Measurements from ENCODE around the gene GALNT2. TPM values are rescaled to one million over a fixed set of nuclear protein-coding genes. Genes with fewer than 3 reads are reported as not detected.

The GALNT2 gene
- polyA plus RNA-seq, 3 donors = 19.6 to 25.6 (median 23.4) TPM

- Mint-ChIP-seq H3K9me3 (peaks cover 0 to 1% (median 0%) of the 10 kb centered on the region in 7 donors), H3K36me3 (peaks cover 4 to 7% of the 10 kb centered on the region in 2 donors), H3K4me3 (no peak overlapping the region), H3K27me3 (ENCODE audit: low read depth in 3 of 3) (no peaks in the 10 kb centered on the region), H3K4me1 (peaks cover 77% of the 10 kb centered on the region), H3K27ac (peak overlapping the region in 4 of 7 donors; percentile 20 to 82 (median 57))
- no peak for TF ChIP-seq CTCF (IDR thresholded peaks at IDR 0.05)
- Histone ChIP-seq H2AFZ (ENCODE audit: insufficient read depth, low read depth, low read length, poor library complexity, severe bottlenecking) (no peak overlapping the region), H3K27me3 (ENCODE audit: control insufficient read depth in 2 of 2, insufficient read depth in 2 of 2, low read length in 2 of 2) (no peaks in the 10 kb centered on the region), H3K9ac (ENCODE audit: insufficient read depth, low read length, poor library complexity, severe bottlenecking) (no peak overlapping the region), H3K4me3 (replicated peaks in 1 of 3; ENCODE audit: low read depth in 2 of 3, low read length in 3 of 3) (no peak overlapping the region), H3K36me3 (replicated peaks in 1 of 2; ENCODE audit: control insufficient read depth in 1 of 2, insufficient read depth in 2 of 2, low read length in 2 of 2) (no peaks in the 10 kb centered on the region), H3K79me2 (ENCODE audit: insufficient read depth, low read length) (peaks cover 94% of the 10 kb centered on the region), H4K20me1 (ENCODE audit: insufficient read depth, low read length) (peaks cover 4% of the 10 kb centered on the region), H3K9me3 (replicated peaks in 1 of 2; ENCODE audit: control insufficient read depth in 1 of 2, insufficient read depth in 1 of 2, low read length in 2 of 2) (no peaks in the 10 kb centered on the region), H3K27ac (ENCODE audit: low read depth in 1 of 2, low read length in 2 of 2) (peak overlapping the region in 1 of 2 donors; percentile 36), H3K4me1 (ENCODE audit: control insufficient read depth in 1 of 2, insufficient read depth in 2 of 2, low read length in 2 of 2) (peaks cover 54 to 61% of the 10 kb centered on the region in 2 donors), H3K4me2 (replicated peaks; ENCODE audit: extremely low read depth, low read length, poor library complexity, severe bottlenecking) (no peak overlapping the region)
- intact Hi-C loops (cut with micrococcal nuclease) = no loop called here
- no peak for DNase-seq
- WGBS (ENCODE audit: insufficient coverage) = 6% methylated on average over 5 of the region's 12 CpGs
These were observed 90.7 kb downstream of the GALNT2 start for GRCh38 chr1:230157420-230158390.

- H3K9me3 Mint-ChIP-seq = peaks cover 0 to 1% (median 0%) of the 10 kb centered on the region in 7 donors
- Histone ChIP-seq H3K36me3 (replicated peaks in 1 of 2; ENCODE audit: control insufficient read depth in 1 of 2, insufficient read depth in 2 of 2, low read length in 2 of 2) (no peaks in the 10 kb centered on the region), H3K27me3 (ENCODE audit: control insufficient read depth in 2 of 2, insufficient read depth in 2 of 2, low read length in 2 of 2) (no peaks in the 10 kb centered on the region), H3K9ac (ENCODE audit: insufficient read depth, low read length, poor library complexity, severe bottlenecking) (no peak overlapping the region), H3K79me2 (ENCODE audit: insufficient read depth, low read length) (peaks cover 95% of the 10 kb centered on the region), H3K4me2 (replicated peaks; ENCODE audit: extremely low read depth, low read length, poor library complexity, severe bottlenecking) (no peak overlapping the region), H3K27ac (ENCODE audit: low read depth in 1 of 2, low read length in 2 of 2) (peak overlapping the region in 1 of 2 donors; percentile 36), H2AFZ (ENCODE audit: insufficient read depth, low read depth, low read length, poor library complexity, severe bottlenecking) (no peak overlapping the region), H4K20me1 (ENCODE audit: insufficient read depth, low read length) (peaks cover 4% of the 10 kb centered on the region), H3K9me3 (replicated peaks in 1 of 2; ENCODE audit: control insufficient read depth in 1 of 2, insufficient read depth in 1 of 2, low read length in 2 of 2) (no peaks in the 10 kb centered on the region), H3K4me3 (replicated peaks in 1 of 3; ENCODE audit: low read depth in 2 of 3, low read length in 3 of 3) (no peak overlapping the region), H3K4me1 (ENCODE audit: control insufficient read depth in 1 of 2, insufficient read depth in 2 of 2, low read length in 2 of 2) (peaks cover 44 to 51% of the 10 kb centered on the region in 2 donors)
- peaks cover 10 to 12% of the 10 kb centered on the region in 2 donors for H3K36me3 Mint-ChIP-seq
- H3K4me3 Mint-ChIP-seq = no peak overlapping the region
- no peak for TF ChIP-seq CTCF (IDR thresholded peaks at IDR 0.05)
- H3K4me1 Mint-ChIP-seq = peaks cover 75% of the 10 kb centered on the region
- no peak for DNase-seq
- 70% methylated on average over 2 of the region's 12 CpGs for WGBS (ENCODE audit: insufficient coverage)
- no peak overlapping the region for H3K27ac Mint-ChIP-seq
- no peaks in the 10 kb centered on the region for H3K27me3 Mint-ChIP-seq (ENCODE audit: low read depth in 3 of 3)
- intact Hi-C loops (cut with micrococcal nuclease) = no loop called here
These were observed 91.6 kb downstream of the GALNT2 start for GRCh38 chr1:230158415-230159291.

Measured in CD14-positive monocyte (primary cell).